ENCODE results near the gene CA5A.
A peak's percentile ranks its signal among the peaks of the same experiment; 100 is the strongest.
"Not testable (repeated sequence)": the region's sequence is repeated elsewhere in the genome, so short reads cannot be mapped to it uniquely, and the experiment has no call there.

Gene CA5A

GRCh38 chr16:87945351-87946042 is 9.2 kb upstream of the CA5A start:
- no CpG with 5 or more reads among the region's 22 CpGs for WGBS (ENCODE audit: extremely low coverage, insufficient coverage, low lambda C conversion rate)
- H3K4me2 ChIP-seq (ENCODE audit: low read length) = peak overlapping the region; percentile 75
- no peaks in the 10 kb centered on the region for H3K79me2 ChIP-seq (ENCODE audit: control insufficient read depth, insufficient read depth, low read length)
- H3K4me1 ChIP-seq (ENCODE audit: control insufficient read depth, low read depth, low read length) = no peaks in the 10 kb centered on the region
- no peaks in the 10 kb centered on the region for H3K36me3 ChIP-seq (ENCODE audit: control insufficient read depth, insufficient read depth, low read length)
- no peak overlapping the region for H3K4ac ChIP-seq (ENCODE audit: low read depth, low read length)
- no peak overlapping the region for H2BK15ac ChIP-seq (replicated peaks; ENCODE audit: low read depth)
- H3K18ac ChIP-seq (ENCODE audit: low read length) = peak overlapping the region; percentile 29
- no peak overlapping the region for H3K4me3 ChIP-seq (ENCODE audit: low read length)
- H3K23ac ChIP-seq (ENCODE audit: low read length) = no peak overlapping the region
- no peaks in the 10 kb centered on the region for H3K79me1 ChIP-seq (ENCODE audit: low read length)
- H4K8ac ChIP-seq (ENCODE audit: low read depth, low read length) = no peak overlapping the region
- no peak overlapping the region for H2AK5ac ChIP-seq (ENCODE audit: low read length)
- no peak overlapping the region for H2BK120ac ChIP-seq (ENCODE audit: low read depth, low read length)
- H2BK5ac ChIP-seq (ENCODE audit: low read length) = no peak overlapping the region
- peak overlapping the region; percentile 83 for H3K56ac ChIP-seq (ENCODE audit: low read length)
- peak overlapping the region; percentile 57 for H3K9ac ChIP-seq (ENCODE audit: low read length)
- H3K27me3 ChIP-seq (ENCODE audit: insufficient read depth, low read length, poor library complexity) = no peaks in the 10 kb centered on the region
- no peak overlapping the region for H4K5ac ChIP-seq (ENCODE audit: low read length)
- peak; percentile 91 for DNase-seq
- H3K27ac ChIP-seq (ENCODE audit: low read depth, low read length) = no peak overlapping the region

GRCh38 chr16:87942680-87943079 is 6.4 kb upstream of the CA5A start:
- no peak overlapping the region for H3K4ac ChIP-seq (ENCODE audit: low read depth, low read length)
- H3K4me1 ChIP-seq (ENCODE audit: control insufficient read depth, low read depth, low read length) = no peaks in the 10 kb centered on the region
- no peak overlapping the region for H3K9ac ChIP-seq (ENCODE audit: low read length)
- H3K27me3 ChIP-seq (ENCODE audit: insufficient read depth, low read length, poor library complexity) = no peaks in the 10 kb centered on the region
- no peak overlapping the region for H3K18ac ChIP-seq (ENCODE audit: low read length)
- no peak overlapping the region for H3K4me2 ChIP-seq (ENCODE audit: low read length)
- H2AK5ac ChIP-seq (ENCODE audit: low read length) = no peak overlapping the region
- WGBS (ENCODE audit: extremely low coverage, insufficient coverage, low lambda C conversion rate) = no CpG with 5 or more reads among the region's 5 CpGs
- no peak overlapping the region for H4K8ac ChIP-seq (ENCODE audit: low read depth, low read length)
- no peak overlapping the region for H3K4me3 ChIP-seq (ENCODE audit: low read length)
- no peak for DNase-seq
- no peak overlapping the region for H2BK5ac ChIP-seq (ENCODE audit: low read length)
- no peak overlapping the region for H3K56ac ChIP-seq (ENCODE audit: low read length)
- H3K79me1 ChIP-seq (ENCODE audit: low read length) = no peaks in the 10 kb centered on the region
- no peak overlapping the region for H2BK15ac ChIP-seq (replicated peaks; ENCODE audit: low read depth)
- no peak overlapping the region for H4K5ac ChIP-seq (ENCODE audit: low read length)
- H3K36me3 ChIP-seq (ENCODE audit: control insufficient read depth, insufficient read depth, low read length) = no peaks in the 10 kb centered on the region
- H3K23ac ChIP-seq (ENCODE audit: low read length) = no peak overlapping the region
- no peaks in the 10 kb centered on the region for H3K79me2 ChIP-seq (ENCODE audit: control insufficient read depth, insufficient read depth, low read length)
- no peak overlapping the region for H3K27ac ChIP-seq (ENCODE audit: low read depth, low read length)
- no peak overlapping the region for H2BK120ac ChIP-seq (ENCODE audit: low read depth, low read length)

GRCh38 chr16:87939562-87940423 is 3.5 kb upstream of the CA5A start:
- Histone ChIP-seq H3K4me2 (ENCODE audit: low read length) (no peak overlapping the region), H3K4me3 (ENCODE audit: low read length) (no peak overlapping the region), H2BK5ac (ENCODE audit: low read length) (no peak overlapping the region), H3K27ac (ENCODE audit: low read depth, low read length) (no peak overlapping the region), H2BK120ac (ENCODE audit: low read depth, low read length) (no peak overlapping the region), H3K36me3 (ENCODE audit: control insufficient read depth, insufficient read depth, low read length) (no peaks in the 10 kb centered on the region), H3K79me1 (ENCODE audit: low read length) (no peaks in the 10 kb centered on the region), H3K79me2 (ENCODE audit: control insufficient read depth, insufficient read depth, low read length) (no peaks in the 10 kb centered on the region), H3K4me1 (ENCODE audit: control insufficient read depth, low read depth, low read length) (no peaks in the 10 kb centered on the region), H4K5ac (ENCODE audit: low read length) (no peak overlapping the region), H4K8ac (ENCODE audit: low read depth, low read length) (no peak overlapping the region), H3K9ac (ENCODE audit: low read length) (no peak overlapping the region), H3K4ac (ENCODE audit: low read depth, low read length) (no peak overlapping the region), H3K23ac (ENCODE audit: low read length) (no peak overlapping the region), H3K56ac (ENCODE audit: low read length) (no peak overlapping the region), H3K27me3 (ENCODE audit: insufficient read depth, low read length, poor library complexity) (no peaks in the 10 kb centered on the region), H2BK15ac (replicated peaks; ENCODE audit: low read depth) (no peak overlapping the region), H3K18ac (ENCODE audit: low read length) (no peak overlapping the region), H2AK5ac (ENCODE audit: low read length) (no peak overlapping the region)
- DNase-seq = peak; percentile 43
- WGBS (ENCODE audit: extremely low coverage, insufficient coverage, low lambda C conversion rate) = no CpG with 5 or more reads among the region's 13 CpGs

GRCh38 chr16:87938412-87938949 is 2.2 kb upstream of the CA5A start:
- no peak overlapping the region for H3K27ac ChIP-seq (ENCODE audit: low read depth, low read length)
- no peaks in the 10 kb centered on the region for H3K27me3 ChIP-seq (ENCODE audit: insufficient read depth, low read length, poor library complexity)
- no CpG with 5 or more reads among the region's 4 CpGs for WGBS (ENCODE audit: extremely low coverage, insufficient coverage, low lambda C conversion rate)

GRCh38 chr16:87937231-87937542 is 858 bp upstream of the CA5A start:
- H2BK15ac ChIP-seq (replicated peaks; ENCODE audit: low read depth); H3K56ac ChIP-seq (ENCODE audit: low read length); H3K36me3 ChIP-seq (ENCODE audit: control insufficient read depth, insufficient read depth, low read length); DNase-seq; H3K23ac ChIP-seq (ENCODE audit: low read length); H3K4me1 ChIP-seq (ENCODE audit: control insufficient read depth, low read depth, low read length); H3K27me3 ChIP-seq (ENCODE audit: insufficient read depth, low read length, poor library complexity); H2AK5ac ChIP-seq (ENCODE audit: low read length); H3K18ac ChIP-seq (ENCODE audit: low read length); H2BK5ac ChIP-seq (ENCODE audit: low read length); H3K27ac ChIP-seq (ENCODE audit: low read depth, low read length); H3K9ac ChIP-seq (ENCODE audit: low read length); H3K4me3 ChIP-seq (ENCODE audit: low read length); H3K79me1 ChIP-seq (ENCODE audit: low read length); H3K4me2 ChIP-seq (ENCODE audit: low read length); H4K5ac ChIP-seq (ENCODE audit: low read length); H3K79me2 ChIP-seq (ENCODE audit: control insufficient read depth, insufficient read depth, low read length); H3K4ac ChIP-seq (ENCODE audit: low read depth, low read length); H4K8ac ChIP-seq (ENCODE audit: low read depth, low read length); H2BK120ac ChIP-seq (ENCODE audit: low read depth, low read length): not testable (repeated sequence)
- WGBS (ENCODE audit: extremely low coverage, insufficient coverage, low lambda C conversion rate) = no CpG with 5 or more reads among the region's 7 CpGs

More at GRCh38 chr16:87938412-87938949, 2.2 kb upstream of the CA5A start:
- no peak for DNase-seq
- Histone ChIP-seq H3K4me3 (ENCODE audit: low read length) (no peak overlapping the region), H3K79me1 (ENCODE audit: low read length) (no peaks in the 10 kb centered on the region), H3K79me2 (ENCODE audit: control insufficient read depth, insufficient read depth, low read length) (no peaks in the 10 kb centered on the region), H3K56ac (ENCODE audit: low read length) (no peak overlapping the region), H3K4ac (ENCODE audit: low read depth, low read length) (no peak overlapping the region), H2AK5ac (ENCODE audit: low read length) (no peak overlapping the region), H3K4me1 (ENCODE audit: control insufficient read depth, low read depth, low read length) (no peaks in the 10 kb centered on the region), H3K18ac (ENCODE audit: low read length) (no peak overlapping the region), H4K8ac (ENCODE audit: low read depth, low read length) (no peak overlapping the region), H3K4me2 (ENCODE audit: low read length) (no peak overlapping the region), H4K5ac (ENCODE audit: low read length) (no peak overlapping the region), H2BK15ac (replicated peaks; ENCODE audit: low read depth) (no peak overlapping the region), H2BK120ac (ENCODE audit: low read depth, low read length) (no peak overlapping the region), H2BK5ac (ENCODE audit: low read length) (no peak overlapping the region), H3K9ac (ENCODE audit: low read length) (no peak overlapping the region), H3K36me3 (ENCODE audit: control insufficient read depth, insufficient read depth, low read length) (no peaks in the 10 kb centered on the region), H3K23ac (ENCODE audit: low read length) (no peak overlapping the region)

Measured in mesendoderm (in vitro differentiated cells).